GM23338 (cell line): ENCODE measurements around the gene HSH2D. TPM values are rescaled to one million over a fixed set of nuclear protein-coding genes. Genes with fewer than 3 reads are reported as not detected.

Experiments
- ATAC-seq: fragments of 200-7000 bp; cut with Tn5 transposase; 3 replicates; pipeline ENCODE4 v1.9.1; 2020
- DNase-seq: peaks from one replicate; pipeline ENCODE4 v3.0.0-alpha.2; 2015; ENCODE audit warnings: low spot score
- H2AFZ ChIP-seq: fragments of 200-600 bp; sonication (generic); 2 replicates; pipeline ENCODE4 v1.8.0; 2016; ENCODE audit warnings: antibody characterized with exemption, mild to moderate bottlenecking, moderate library complexity
- H3F3A ChIP-seq: fragments of 200-600 bp; sonication (generic); replicated peaks from 2 replicates; pipeline ENCODE4 v1.8.0; 2017; ENCODE audit warnings: antibody characterized with exemption, mixed run types, low read depth
- H3K27ac ChIP-seq: fragments of 200-600 bp; sonication (generic); 2 replicates; pipeline ENCODE4 v1.6.1; 2016; ENCODE audit warnings: low read depth
- H3K27me3 ChIP-seq: fragments of 200-600 bp; sonication (generic); 2 replicates; pipeline ENCODE4 v1.8.0; 2016; ENCODE audit warnings: mild to moderate bottlenecking, mixed run types, moderate library complexity; ENCODE audit not compliant: insufficient read depth
- H3K36me3 ChIP-seq: fragments of 200-600 bp; sonication (generic); 2 replicates; pipeline ENCODE4 v1.8.0; 2016; ENCODE audit warnings: mild to moderate bottlenecking; ENCODE audit not compliant: insufficient read depth
- H3K4me1 ChIP-seq: fragments of 200-600 bp; sonication (generic); 2 replicates; pipeline ENCODE4 v1.8.0; 2016; ENCODE audit warnings: mild to moderate bottlenecking, moderate library complexity; ENCODE audit not compliant: insufficient read depth
- H3K4me2 ChIP-seq: fragments of 200-600 bp; sonication (generic); 2 replicates; pipeline ENCODE4 v1.7.1; 2017; ENCODE audit warnings: mixed run types
- H3K4me3 ChIP-seq: fragments of 200-600 bp; sonication (generic); 2 replicates; pipeline ENCODE4 v1.6.1; 2016; ENCODE audit warnings: mixed run types
- H3K79me2 ChIP-seq: fragments of 200-600 bp; sonication (generic); replicated peaks from 2 replicates; pipeline ENCODE4 v1.8.0; 2017; ENCODE audit warnings: mild to moderate bottlenecking; ENCODE audit not compliant: insufficient read depth
- H3K9me2 ChIP-seq: fragments of 200-600 bp; sonication (generic); 2 replicates; pipeline ENCODE4 v1.8.0; 2017; ENCODE audit not compliant: insufficient read depth
- H4K20me1 ChIP-seq: fragments of 200-600 bp; sonication (generic); replicated peaks from 2 replicates; pipeline ENCODE4 v1.8.0; 2017; ENCODE audit warnings: mild to moderate bottlenecking; ENCODE audit not compliant: insufficient read depth
- H3K27ac Mint-ChIP-seq: 2 replicates; pipeline ENCODE4 v1.8.0; 2020; ENCODE audit warnings: inconsistent platforms, mild to moderate bottlenecking, moderate library complexity, mixed read lengths
- H3K27me3 Mint-ChIP-seq: 3 replicates; pipeline ENCODE4 v1.8.0; 2022; ENCODE audit warnings: low read depth, mild to moderate bottlenecking, moderate library complexity, mixed read lengths, inconsistent platforms; ENCODE audit not compliant: insufficient read depth, poor library complexity
- H3K36me3 Mint-ChIP-seq: 3 replicates; pipeline ENCODE4 v1.8.0; 2021; ENCODE audit warnings: low read depth, mild to moderate bottlenecking, inconsistent platforms, moderate library complexity, mixed read lengths
- H3K4me1 Mint-ChIP-seq: 3 replicates; pipeline ENCODE4 v1.8.0; 2020; ENCODE audit warnings: mild to moderate bottlenecking, inconsistent platforms, mixed read lengths
- H3K4me3 Mint-ChIP-seq: 3 replicates; pipeline ENCODE4 v1.8.0; 2021; ENCODE audit warnings: moderate library complexity, mild to moderate bottlenecking, inconsistent platforms, mixed read lengths
- H3K9me3 Mint-ChIP-seq: 3 replicates; pipeline ENCODE4 v1.8.0; 2020; ENCODE audit warnings: moderate library complexity, mild to moderate bottlenecking, inconsistent platforms, mixed read lengths
- CTCF ChIP-seq, 2 experiments: fragments of 200-600 bp in 1 of 2; sonication (generic) in 1 of 2; conservative IDR thresholded peaks; 2 replicates each; pipeline versions ENCODE4 v1.5.1 to v1.6.1; 2016 to 2017; ENCODE audit warnings: antibody characterized with exemption in 2 of 2, low read depth in 2 of 2, mild to moderate bottlenecking in 2 of 2, moderate library complexity in 1 of 2
- JUNB ChIP-seq: IDR thresholded peaks from one replicate; pipeline ENCODE4 v1.6.1; 2016; ENCODE audit warnings: antibody characterized with exemption; ENCODE audit not compliant: unreplicated experiment
- NANOG ChIP-seq: IDR thresholded peaks from 2 replicates; pipeline ENCODE4 v1.6.1; 2016; ENCODE audit warnings: antibody characterized with exemption, borderline replicate concordance
- POLR2AphosphoS5 ChIP-seq: IDR thresholded peaks from 2 replicates; pipeline ENCODE4 v1.6.1; 2016; ENCODE audit warnings: antibody characterized with exemption, low read depth
- ZNF462 ChIP-seq: fragments of 250-450 bp; sonication (Bioruptor Pico); IDR thresholded peaks from 2 replicates; pipeline ENCODE4 v1.5.0; 2020; ENCODE audit warnings: mild to moderate bottlenecking, moderate library complexity
- polyA plus RNA-seq: library from polyadenylated mRNA; unstranded; fragments of >200 nt; fragmentation: Nextera tagmentation; extraction: Ambion mirVana; gene quantifications from 2 replicates; pipeline ENCODE4 v1.2.1, GENCODE V29; 2016
- total RNA-seq: library from RNA; depleted of rRNA; stranded (reverse); fragments of >200 nt; shearing (Covaris generic); gene quantifications from 2 replicates; pipeline ENCODE4 v1.2.3, GENCODE V29; 2014

HSH2D gene
- total and polyA plus RNA-seq, 2 experiments from 2014 or later, result 0.81 to 1.4 TPM

GRCh38 chr19:16112778-16113177 lies 30.7 kb upstream of the HSH2D start (continued):
- TF ChIP-seq JUNB (no peak), ZNF462 (no peak)

- Histone ChIP-seq H3K4me1 (peaks cover 6% of the 10 kb centered on the region), H3K4me2 (no peak overlapping the region), H3K4me3 (no peak overlapping the region), H2AFZ (no peak overlapping the region), H3K79me2 (peaks cover 39% of the 10 kb centered on the region), H3K27me3 (no peaks in the 10 kb centered on the region), H3K36me3 (peaks cover 9% of the 10 kb centered on the region; the same call in 1 of the 2 replicates), H3F3A (no peaks in the 10 kb centered on the region; the same call in 1 of the 2 replicates), H3K27ac (no peak overlapping the region), H3K9me2 (no peaks in the 10 kb centered on the region), H4K20me1 (peaks cover 28% of the 10 kb centered on the region)
- H3K27me3 Mint-ChIP-seq, result peaks cover 2% of the 10 kb centered on the region
- H3K36me3 Mint-ChIP-seq, result peaks cover 23% of the 10 kb centered on the region
- no peak overlapping the region; the same call in 1 of the 2 replicates for H3K27ac Mint-ChIP-seq
- peaks cover 5% of the 10 kb centered on the region; the same call in 1 of the 3 replicates for H3K4me1 Mint-ChIP-seq
- no peaks in the 10 kb centered on the region; the same call in 2 of the 3 replicates for H3K9me3 Mint-ChIP-seq
- TF ChIP-seq JUNB (no peak), ZNF462 (no peak), POLR2AphosphoS5 (no peak), NANOG (no peak), CTCF (conservative IDR thresholded peaks at IDR 0.05; ENCODE audit: low read depth in 2 of 2) (no peak)
- H3K4me3 Mint-ChIP-seq, result peak overlapping the region; percentile 57
- ATAC-seq (no peak), DNase-seq (no peak)
These were observed 29.8 kb upstream of the HSH2D start for GRCh38 chr19:16113727-16114126.
